Naive thymus-derived CD8-positive, alpha-beta T cell (primary cell): ENCODE results near the gene GALP. TPM values are rescaled to one million over a fixed set of nuclear protein-coding genes. Genes with fewer than 3 reads are reported as not detected.

ENCODE experiments used
- ATAC-seq, 2 donors: fragments of 150-1000 bp; cut with Tn5 transposase in 1 of 2; sonication (Bioruptor Pico), chemical (Tn5 transposase) in 1 of 2; 1 replicate in 1 of 2; 2 replicates in 1 of 2; pipeline ENCODE4 v1.10.0; 2021; ENCODE audit warnings: mild to moderate bottlenecking in 2 of 2, moderate library complexity in 2 of 2
- POLR2A ChIA-PET: fragments of 350-600 bp; sonication (Branson Sonifier 250); formaldehyde crosslinking; loops from one replicate; lab custom pipeline; 2021; ENCODE audit warnings: antibody characterized with exemption; lab: Charles Lee
- DNase-seq, 10 donors: peaks; one replicate each; pipeline versions ENCODE4 v3.0.0 to v3.0.0-alpha.2; 2020 to 2022
- H3K27ac Mint-ChIP-seq, 10 donors: one replicate each; pipeline ENCODE4 v1.8.0; 2020 to 2022; ENCODE audit warnings: mild to moderate bottlenecking in 10 of 10, mixed read lengths in 10 of 10, moderate library complexity in 4 of 10, inconsistent platforms in 1 of 10
- H3K27me3 Mint-ChIP-seq, 5 donors: one replicate each; pipeline ENCODE4 v1.8.0; 2021 to 2022; ENCODE audit warnings: mixed read lengths in 5 of 5
- H3K36me3 Mint-ChIP-seq, 3 donors: one replicate each; pipeline ENCODE4 v1.8.0; 2020 to 2022; ENCODE audit warnings: mixed read lengths in 3 of 3, mild to moderate bottlenecking in 2 of 3, inconsistent platforms in 1 of 3
- H3K4me1 Mint-ChIP-seq, 4 donors: one replicate each; pipeline ENCODE4 v1.8.0; 2021 to 2022; ENCODE audit warnings: mixed read lengths in 4 of 4
- H3K4me3 Mint-ChIP-seq, 10 donors: one replicate each; pipeline ENCODE4 v1.8.0; 2020 to 2022; ENCODE audit warnings: mild to moderate bottlenecking in 10 of 10, mixed read lengths in 10 of 10, moderate library complexity in 6 of 10, inconsistent platforms in 1 of 10
- H3K9me3 Mint-ChIP-seq, 9 donors: one replicate each; pipeline ENCODE4 v1.8.0; 2020 to 2022; ENCODE audit warnings: mixed read lengths in 9 of 9, mild to moderate bottlenecking in 3 of 9, inconsistent platforms in 1 of 9, moderate library complexity in 1 of 9
- polyA plus RNA-seq, 3 donors: library from polyadenylated mRNA; unstranded; fragments of 300-500 nt; fragmentation: Illumina TruSeq; gene quantifications; one replicate each; pipeline ENCODE4 v1.2.3, GENCODE V29; 2021
- total RNA-seq, 8 experiments: library from RNA in 2 of 8; stranded (reverse) in 2 of 8; gene quantifications; one replicate each; pipeline ENCODE4 v1.2.3 and lab custom pipeline; 2021 to 2026

Gene GALP
- total and polyA plus RNA-seq, 5 experiments from 2014 or later: not detected

DNA sequence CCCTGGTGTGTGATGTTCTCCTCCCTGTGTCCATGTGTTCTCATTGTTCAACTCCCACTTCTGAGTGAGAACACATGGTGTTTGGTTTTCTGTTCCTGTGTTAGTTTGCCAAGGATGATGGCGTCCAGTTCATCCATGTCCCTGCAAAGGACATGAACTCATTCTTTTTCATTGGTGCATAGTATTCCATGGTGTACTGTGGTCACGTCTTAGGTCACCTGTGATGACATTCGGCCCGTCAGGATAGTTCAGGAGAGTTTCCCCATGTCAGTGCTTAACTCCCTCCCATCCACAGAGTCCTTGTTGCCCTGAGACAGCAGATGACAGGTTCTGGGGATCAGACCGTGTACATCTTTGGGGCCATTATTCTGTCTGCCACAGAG, 26.2 kb upstream of the GALP start:
- ATAC-seq: no peak
- Mint-ChIP-seq H3K36me3 (peaks cover 0 to 49% (median 11%) of the 10 kb centered on the region in 3 donors), H3K4me3 (no peak overlapping the region), H3K9me3 (no peaks in the 10 kb centered on the region), H3K27ac (no peak overlapping the region), H3K27me3 (no peaks in the 10 kb centered on the region), H3K4me1 (peaks cover 12 to 28% (median 15%) of the 10 kb centered on the region in 4 donors)
- DNase-seq: no peak
- POLR2A ChIA-PET: no interaction called here

DNA sequence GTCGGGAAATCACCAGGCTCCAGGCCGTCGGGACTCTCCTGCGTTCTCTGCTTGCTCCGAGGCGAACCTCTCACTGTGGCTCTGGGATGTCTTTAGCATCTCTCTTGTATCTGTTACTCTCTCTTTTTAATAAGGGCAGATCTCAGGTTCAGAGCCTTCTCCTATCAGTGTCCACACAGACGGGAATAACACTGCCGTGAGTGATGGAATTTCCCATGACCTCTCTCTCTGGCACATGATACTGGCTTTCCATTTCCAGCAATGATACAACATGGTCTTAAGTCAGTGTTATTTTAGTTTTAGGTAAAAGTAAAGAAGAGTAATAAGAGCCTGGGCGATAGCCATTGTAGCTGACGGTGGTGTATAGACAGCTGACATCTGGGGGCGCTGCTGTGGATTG, 25.4 kb upstream of the GALP start:
- Mint-ChIP-seq H3K27me3 (no peaks in the 10 kb centered on the region), H3K27ac (no peak overlapping the region)
- POLR2A ChIA-PET: no interaction called here

DNA sequence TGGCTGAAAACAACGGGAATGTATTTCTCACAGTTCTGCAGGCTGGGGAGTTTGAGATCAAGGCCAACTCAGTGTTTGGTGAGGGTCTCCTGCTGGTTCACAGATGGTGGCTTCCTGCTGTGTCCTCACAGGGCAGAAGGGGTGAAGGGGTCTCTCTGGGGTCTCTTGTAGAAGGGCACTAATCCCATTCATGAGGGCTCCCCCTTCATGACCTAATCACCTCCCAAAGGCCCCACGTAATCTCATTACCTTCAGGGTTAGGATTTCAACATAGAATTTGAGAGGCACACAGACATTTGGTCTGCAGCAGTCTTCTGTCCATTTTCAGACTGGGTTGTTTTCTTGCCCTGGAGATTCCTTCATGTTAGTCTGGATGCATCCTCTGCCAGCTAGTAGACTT, 23.2 kb upstream of the GALP start:
- peaks cover 0 to 60% (median 15%) of the 10 kb centered on the region in 3 donors for H3K36me3 Mint-ChIP-seq
- H3K27ac Mint-ChIP-seq: peak overlapping the region in 4 of 10 donors; percentile 52 to 88 (median 81)
- DNase-seq (no peak), ATAC-seq (no peak)
- no peaks in the 10 kb centered on the region for H3K9me3 Mint-ChIP-seq
- H3K4me3 Mint-ChIP-seq: no peak overlapping the region
- POLR2A ChIA-PET: no interaction called here
- H3K4me1 Mint-ChIP-seq: peaks cover 12 to 29% (median 15%) of the 10 kb centered on the region in 4 donors
- no peaks in the 10 kb centered on the region for H3K27me3 Mint-ChIP-seq

More for the DNA sequence above, 25.4 kb upstream of the GALP start:
- peaks cover 0 to 52% (median 11%) of the 10 kb centered on the region in 3 donors for H3K36me3 Mint-ChIP-seq
- peaks cover 12 to 29% (median 15%) of the 10 kb centered on the region in 4 donors for H3K4me1 Mint-ChIP-seq
- no peaks in the 10 kb centered on the region for H3K9me3 Mint-ChIP-seq
- no peak overlapping the region for H3K4me3 Mint-ChIP-seq
- ATAC-seq: no peak
- no peak for DNase-seq

DNA sequence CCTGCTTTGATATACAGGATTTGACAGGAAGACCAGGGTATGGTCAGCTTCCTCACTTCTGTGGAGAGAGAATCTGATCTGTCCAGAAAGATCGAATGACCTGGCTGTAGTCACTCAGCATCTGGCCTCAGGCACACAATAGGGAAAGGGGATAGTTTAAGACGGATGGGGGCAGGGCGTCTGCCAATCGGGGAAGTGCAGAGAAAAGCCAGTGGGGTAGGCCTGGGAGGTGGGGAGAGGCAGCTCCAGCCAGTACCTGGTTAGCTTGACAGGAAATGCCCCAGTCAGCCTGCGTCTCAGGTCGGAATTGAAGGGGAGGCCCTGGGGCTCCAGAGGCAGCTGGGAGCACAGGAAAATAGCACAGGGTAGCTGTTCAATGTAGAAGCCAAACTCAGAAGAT, 22.3 kb upstream of the GALP start:
- Mint-ChIP-seq H3K9me3 (no peaks in the 10 kb centered on the region), H3K4me1 (peaks cover 11 to 27% (median 15%) of the 10 kb centered on the region in 4 donors), H3K27me3 (no peaks in the 10 kb centered on the region), H3K4me3 (peak overlapping the region in 1 of 10 donors; percentile 6), H3K36me3 (peaks cover 0 to 56% (median 14%) of the 10 kb centered on the region in 3 donors), H3K27ac (peak overlapping the region; percentile 70 to 88 (median 82))
- POLR2A ChIA-PET: interaction anchor here (0.9 to 1.2 kb wide), 2 partner anchors 12 to 33 kb away, joined by 3 read pairs; partner anchors contain the start of genes ZNF444 and ZNF787
- ATAC-seq (no peak), DNase-seq (no peak)

DNA sequence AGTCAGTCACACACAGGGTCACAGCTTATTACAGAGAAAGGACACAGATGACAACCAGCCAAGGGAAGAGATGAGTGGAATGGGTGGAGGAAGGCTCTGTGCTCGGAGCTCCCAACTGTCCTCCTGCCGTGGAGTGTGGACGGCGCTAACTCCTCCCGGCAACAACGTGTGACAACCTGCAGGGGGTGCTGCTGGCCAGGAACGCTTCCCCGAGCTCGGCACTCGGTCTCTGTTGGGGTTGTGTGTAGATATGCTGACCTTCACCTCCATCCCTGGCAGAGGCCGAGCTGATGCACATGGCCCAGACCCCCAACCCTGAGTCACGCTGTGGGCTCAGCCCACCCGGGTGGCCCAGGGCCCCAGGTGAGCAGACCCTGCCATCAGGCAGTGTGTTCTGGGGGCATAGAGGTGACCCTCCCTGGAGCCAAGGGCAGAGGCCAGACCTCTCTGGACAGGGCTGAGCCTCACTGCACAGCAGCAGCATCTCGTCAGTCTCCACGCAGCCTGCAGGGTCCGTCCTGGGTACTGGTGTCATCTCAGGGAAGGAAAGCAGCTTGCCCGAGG, 20.6 kb upstream of the GALP start:
- POLR2A ChIA-PET: no interaction called here
- peak overlapping the region in 1 of 10 donors; percentile 64 for H3K27ac Mint-ChIP-seq
- H3K4me3 Mint-ChIP-seq: no peak overlapping the region
- no peak for DNase-seq
- H3K27me3 Mint-ChIP-seq: no peaks in the 10 kb centered on the region
- ATAC-seq: no peak
- peaks cover 14 to 22% (median 15%) of the 10 kb centered on the region in 4 donors for H3K4me1 Mint-ChIP-seq
- H3K36me3 Mint-ChIP-seq: peaks cover 0 to 53% (median 14%) of the 10 kb centered on the region in 3 donors
- no peaks in the 10 kb centered on the region for H3K9me3 Mint-ChIP-seq

DNA sequence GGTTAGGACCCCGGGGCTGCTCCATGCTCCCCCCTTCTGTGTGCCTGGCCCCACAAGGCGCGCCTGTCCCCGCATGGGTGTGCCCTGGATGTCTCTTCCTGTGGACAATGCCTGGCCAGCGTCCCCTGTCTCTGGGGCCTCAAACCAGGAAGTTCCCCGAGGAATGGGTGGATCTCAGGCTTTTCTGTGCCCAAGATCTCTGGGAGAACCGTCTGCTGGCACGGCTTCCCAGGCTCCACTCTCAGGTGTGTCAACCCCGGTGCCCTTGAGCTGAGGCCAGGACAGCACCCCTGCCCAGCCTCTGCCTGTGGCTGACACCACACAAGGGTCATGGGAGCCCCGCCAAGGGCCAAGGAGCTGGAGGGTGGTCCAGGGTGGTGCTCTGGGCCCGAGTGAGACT, 19.0 kb upstream of the GALP start:
- DNase-seq (no peak), ATAC-seq (no peak)
- POLR2A ChIA-PET: no interaction called here
- Mint-ChIP-seq H3K4me3 (no peak overlapping the region), H3K36me3 (peaks cover 0 to 55% (median 14%) of the 10 kb centered on the region in 3 donors), H3K27ac (peak overlapping the region in 1 of 10 donors; percentile 44), H3K9me3 (no peaks in the 10 kb centered on the region), H3K4me1 (peaks cover 12 to 22% (median 15%) of the 10 kb centered on the region in 4 donors), H3K27me3 (no peaks in the 10 kb centered on the region)

DNA sequence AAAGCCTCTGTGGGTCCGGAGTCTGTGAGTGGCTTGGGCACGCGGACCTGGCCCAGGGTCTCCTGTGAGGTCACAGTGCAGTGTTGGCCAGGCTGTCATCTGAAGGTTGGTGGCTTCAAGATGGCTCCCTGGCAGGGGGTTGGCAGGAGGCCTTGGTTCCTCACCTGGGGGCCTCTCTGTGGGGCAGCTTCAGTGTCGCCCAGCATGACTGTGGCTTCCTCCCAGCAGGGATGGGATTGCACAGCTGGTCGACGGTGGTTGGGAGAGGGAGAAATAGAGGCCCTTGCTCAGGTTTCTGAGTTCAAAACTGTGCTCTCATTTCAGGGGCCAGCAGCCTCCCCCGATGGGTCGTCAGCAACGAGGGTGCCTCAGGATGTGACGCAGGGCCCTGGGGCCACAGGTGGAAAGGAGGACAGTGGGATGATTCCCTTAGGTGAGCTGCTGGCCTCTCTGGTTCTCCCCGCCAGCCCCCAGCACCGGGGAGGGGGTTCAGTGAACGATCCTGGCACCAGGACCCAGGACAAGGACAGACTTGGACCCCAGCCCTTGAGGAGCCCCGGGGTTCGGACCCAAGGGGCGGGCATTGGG, 17.5 kb upstream of the GALP start:
- POLR2A ChIA-PET: no interaction called here
- no peaks in the 10 kb centered on the region for H3K27me3 Mint-ChIP-seq
- H3K27ac Mint-ChIP-seq: no peak overlapping the region
- no peak overlapping the region for H3K4me3 Mint-ChIP-seq
- ATAC-seq: no peak
- H3K36me3 Mint-ChIP-seq: peaks cover 0 to 48% (median 14%) of the 10 kb centered on the region in 3 donors
- no peaks in the 10 kb centered on the region for H3K9me3 Mint-ChIP-seq
- no peak for DNase-seq
- H3K4me1 Mint-ChIP-seq: peaks cover 6 to 14% (median 8%) of the 10 kb centered on the region in 4 donors

DNA sequence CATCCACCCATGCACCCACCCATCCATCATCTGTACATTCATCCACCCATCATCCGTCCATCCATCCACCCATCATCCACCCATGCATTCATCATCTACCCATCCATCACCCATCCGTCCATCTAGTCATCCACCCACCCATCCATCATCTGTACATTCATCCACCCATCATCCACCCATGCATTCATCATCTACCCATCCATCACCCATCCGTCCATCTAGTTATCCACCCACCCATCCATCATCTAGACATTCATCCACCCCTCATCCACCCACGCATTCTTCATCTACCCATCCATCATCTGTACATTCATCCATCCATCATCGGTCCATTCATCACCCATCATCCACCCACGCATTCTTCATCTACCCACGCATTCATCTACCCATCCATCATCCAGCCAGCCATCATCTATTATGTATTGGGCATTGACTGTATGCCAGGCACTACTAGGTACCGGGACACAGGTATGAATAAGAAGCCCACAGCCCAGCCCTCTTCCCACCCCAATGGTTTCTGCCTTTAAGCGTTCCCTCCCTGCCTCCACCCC, 16.7 kb upstream of the GALP start:
- Mint-ChIP-seq H3K27ac (peak overlapping the region in 1 of 10 donors; percentile 77), H3K4me1 (peaks cover 0 to 9% (median 7%) of the 10 kb centered on the region in 4 donors), H3K9me3 (no peaks in the 10 kb centered on the region), H3K36me3 (peaks cover 0 to 41% (median 12%) of the 10 kb centered on the region in 3 donors), H3K27me3 (no peaks in the 10 kb centered on the region), H3K4me3 (no peak overlapping the region)
- ATAC-seq (no peak), DNase-seq (no peak)
- POLR2A ChIA-PET: no interaction called here

DNA sequence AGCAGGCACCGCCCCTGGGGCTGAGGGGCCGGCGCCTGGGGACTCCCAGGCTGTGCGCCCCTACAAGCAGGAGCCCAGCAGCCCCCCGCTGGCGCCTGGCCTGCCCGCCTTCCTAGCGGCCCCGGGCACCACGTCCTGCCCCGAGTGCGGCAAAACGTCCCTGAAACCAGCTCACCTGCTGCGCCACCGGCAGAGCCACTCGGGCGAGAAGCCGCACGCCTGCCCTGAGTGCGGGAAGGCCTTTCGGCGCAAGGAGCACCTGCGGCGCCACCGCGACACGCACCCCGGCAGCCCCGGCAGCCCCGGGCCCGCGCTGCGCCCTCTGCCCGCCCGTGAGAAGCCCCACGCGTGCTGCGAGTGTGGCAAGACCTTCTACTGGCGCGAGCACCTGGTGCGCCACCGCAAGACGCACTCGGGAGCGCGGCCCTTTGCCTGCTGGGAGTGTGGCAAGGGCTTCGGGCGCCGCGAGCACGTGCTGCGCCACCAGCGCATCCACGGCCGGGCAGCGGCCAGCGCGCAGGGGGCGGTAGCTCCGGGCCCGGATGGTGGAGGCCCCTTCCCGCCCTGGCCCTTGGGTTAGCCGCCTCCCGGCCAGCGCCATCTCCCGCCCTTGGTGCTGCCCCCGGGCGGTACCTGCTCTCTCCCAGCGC, 16.1 kb upstream of the GALP start:
- POLR2A ChIA-PET: no interaction called here
- Mint-ChIP-seq H3K4me3 (no peak overlapping the region), H3K27ac (no peak overlapping the region), H3K27me3 (peaks cover 0 to under 1% (median 0%) of the 10 kb centered on the region in 5 donors), H3K36me3 (peaks cover 0 to 40% (median 12%) of the 10 kb centered on the region in 3 donors), H3K4me1 (peaks cover 2 to 13% (median 8%) of the 10 kb centered on the region in 4 donors), H3K9me3 (no peaks in the 10 kb centered on the region)
- DNase-seq: no peak
- ATAC-seq: no peak

DNA sequence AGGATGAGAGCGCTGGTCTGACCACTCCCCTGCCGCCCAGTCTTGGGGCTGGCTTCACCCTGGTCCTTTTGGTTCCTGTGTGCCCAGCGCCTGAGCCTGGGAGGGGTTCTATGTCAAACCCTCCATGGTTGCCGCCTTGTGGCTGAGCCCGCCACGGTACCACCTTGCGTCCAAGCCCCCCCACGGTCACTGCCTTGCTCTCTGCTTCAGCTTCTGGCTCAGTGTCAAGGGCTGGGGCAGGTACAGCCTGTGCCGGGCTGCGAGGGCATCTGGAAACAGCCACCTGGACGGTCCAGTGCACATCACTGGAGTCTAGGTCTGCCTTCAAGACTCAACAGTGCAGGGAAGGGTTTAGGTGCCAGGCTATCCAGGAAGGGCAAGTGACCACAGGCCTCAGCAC, 14.3 kb upstream of the GALP start:
- Mint-ChIP-seq H3K36me3 (peaks cover 0 to 26% (median 6%) of the 10 kb centered on the region in 3 donors), H3K27ac (peak overlapping the region in 1 of 10 donors; percentile 68), H3K4me1 (peaks cover 6 to 14% (median 10%) of the 10 kb centered on the region in 4 donors), H3K4me3 (no peak overlapping the region), H3K27me3 (peaks cover 0 to 4% (median 2%) of the 10 kb centered on the region in 5 donors), H3K9me3 (no peaks in the 10 kb centered on the region)
- ATAC-seq (no peak), DNase-seq (no peak)
- POLR2A ChIA-PET: no interaction called here

DNA sequence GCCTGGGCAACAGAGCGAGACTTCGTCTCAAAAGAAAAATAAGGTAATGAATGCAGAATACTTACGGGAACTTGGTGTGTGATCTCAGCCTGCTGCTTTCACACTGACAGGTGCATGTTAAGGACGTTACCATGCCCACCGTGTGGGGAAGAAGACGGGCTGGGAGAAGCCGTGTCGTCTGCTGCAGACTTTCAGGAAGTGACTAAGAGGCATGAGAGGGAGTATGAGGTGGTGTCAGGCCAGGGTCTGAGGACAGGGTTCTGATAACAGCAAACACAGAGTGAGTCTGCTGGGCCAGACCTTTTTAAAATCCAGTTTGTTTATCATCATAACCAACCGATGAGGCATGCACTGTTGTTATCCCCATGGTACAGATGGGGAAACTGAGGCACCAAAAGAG, 13.6 kb upstream of the GALP start:
- Mint-ChIP-seq H3K4me3 (peak overlapping the region in 1 of 10 donors; percentile 44), H3K9me3 (no peaks in the 10 kb centered on the region), H3K27me3 (peaks cover 0 to 4% (median 2%) of the 10 kb centered on the region in 5 donors), H3K4me1 (peaks cover 6 to 14% (median 10%) of the 10 kb centered on the region in 4 donors), H3K36me3 (peaks cover 0 to 22% (median 6%) of the 10 kb centered on the region in 3 donors), H3K27ac (peak overlapping the region in 3 of 10 donors; percentile 51 to 68 (median 68))
- no peak for DNase-seq
- POLR2A ChIA-PET: no interaction called here
- ATAC-seq: no peak

DNA sequence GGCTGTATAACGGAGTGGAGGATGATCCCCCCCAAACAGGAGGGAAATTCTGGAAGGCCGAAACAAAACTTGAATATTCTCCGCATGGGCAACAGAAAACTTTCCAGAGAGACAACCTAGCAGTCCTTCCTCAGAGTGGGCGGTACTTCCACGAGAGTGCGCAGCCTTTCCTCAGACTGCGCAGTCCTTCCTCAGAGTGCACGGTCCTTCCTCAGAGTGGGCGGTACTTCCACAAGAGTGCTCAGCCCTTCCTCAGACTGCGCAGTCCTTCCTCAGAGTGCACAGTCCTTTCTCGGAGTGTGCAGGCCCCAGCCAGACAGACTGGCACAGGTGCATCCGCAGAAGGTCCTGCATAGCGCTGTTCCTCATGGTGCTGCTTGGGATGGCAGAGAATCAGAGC, 12.7 kb upstream of the GALP start:
- Mint-ChIP-seq H3K36me3 (peaks cover 0 to 15% (median 3%) of the 10 kb centered on the region in 3 donors), H3K4me1 (peaks cover 6 to 14% (median 10%) of the 10 kb centered on the region in 4 donors), H3K9me3 (no peaks in the 10 kb centered on the region), H3K4me3 (peak overlapping the region in 1 of 10 donors; percentile 44), H3K27me3 (peaks cover 0 to 5% (median 2%) of the 10 kb centered on the region in 5 donors), H3K27ac (peak overlapping the region in 1 of 10 donors; percentile 66)
- DNase-seq (no peak), ATAC-seq (no peak)
- POLR2A ChIA-PET: interaction anchor here (0.7 kb wide), 1 partner anchor 1865 kb away, joined by 7 read pairs; no protein-coding TSS in a partner anchor
